LNCAP (cell line): ENCODE results near the gene CNTNAP4.

Experiments used
- CTCF ChIP-seq: fragments of 450-650 bp; IDR thresholded peaks from 2 replicates; pipeline ENCODE4 v1.5.1; 2017; ENCODE audit warnings: mild to moderate bottlenecking

The CNTNAP4 gene

DNA sequence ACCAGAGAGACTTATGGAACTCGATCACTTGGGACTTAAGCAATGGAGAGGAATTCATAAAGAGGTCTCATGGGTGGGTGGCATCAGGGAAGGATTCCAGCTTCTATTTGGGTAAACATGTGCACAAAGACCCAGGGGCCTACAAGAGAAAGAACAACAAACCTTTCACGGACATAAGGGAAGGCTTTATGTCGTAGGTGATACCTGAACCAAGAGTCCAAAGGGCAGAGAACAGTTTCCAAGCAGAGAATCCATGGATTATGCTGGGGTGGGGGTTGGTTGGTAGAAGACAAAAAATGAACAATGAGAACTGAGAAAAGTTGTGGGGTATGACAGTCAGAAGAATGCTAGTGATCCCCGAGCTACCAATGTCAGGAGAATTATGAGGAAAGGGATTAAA, 119.8 kb downstream of the CNTNAP4 start:
- TF ChIP-seq CTCF: no peak

DNA sequence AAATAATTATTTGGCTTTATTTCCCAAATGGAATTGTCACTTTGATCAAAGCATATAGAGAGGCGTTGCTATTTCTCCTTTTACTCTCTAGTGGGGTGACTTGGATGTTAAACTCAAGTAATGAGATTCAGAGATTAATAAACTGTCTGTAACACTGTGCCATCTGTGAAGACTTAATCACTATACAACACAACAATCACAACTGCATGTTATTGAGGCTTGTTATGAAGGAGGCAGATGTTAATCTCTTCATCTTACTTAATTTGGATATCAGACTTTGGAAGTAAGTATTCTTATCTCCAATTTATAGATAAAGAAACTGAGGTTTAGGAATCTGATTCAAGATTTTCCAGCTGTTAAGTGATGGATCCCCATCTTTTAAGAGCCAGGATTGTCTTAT, 132.5 kb downstream of the CNTNAP4 start:
- no peak for TF ChIP-seq CTCF

- TF ChIP-seq CTCF: no peak
Measured at GRCh38 chr16:76421571-76421970, 144.4 kb downstream of the CNTNAP4 start.

DNA sequence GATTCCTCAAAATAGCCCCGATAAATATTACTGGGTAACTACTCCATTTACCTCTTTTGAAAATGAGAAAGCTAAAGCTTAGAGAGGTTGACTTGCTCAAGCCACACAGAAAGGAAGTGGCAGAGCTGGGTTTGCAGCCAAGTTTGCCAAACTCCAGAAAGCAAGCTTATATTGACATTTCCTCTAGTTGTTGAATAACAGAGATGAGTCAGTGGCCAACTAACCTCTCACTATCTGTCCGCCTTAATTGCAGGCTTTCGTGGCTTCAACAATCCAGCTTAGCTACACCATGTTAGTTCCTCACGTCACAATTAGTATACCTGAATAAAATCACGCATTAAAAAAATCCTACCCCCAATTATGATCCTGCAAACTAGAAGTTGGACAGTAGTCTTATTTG, 151.7 kb downstream of the CNTNAP4 start:
- no peak for TF ChIP-seq CTCF

- TF ChIP-seq CTCF: no peak
Measured at GRCh38 chr16:76441391-76441790, 164.2 kb downstream of the CNTNAP4 start.

DNA sequence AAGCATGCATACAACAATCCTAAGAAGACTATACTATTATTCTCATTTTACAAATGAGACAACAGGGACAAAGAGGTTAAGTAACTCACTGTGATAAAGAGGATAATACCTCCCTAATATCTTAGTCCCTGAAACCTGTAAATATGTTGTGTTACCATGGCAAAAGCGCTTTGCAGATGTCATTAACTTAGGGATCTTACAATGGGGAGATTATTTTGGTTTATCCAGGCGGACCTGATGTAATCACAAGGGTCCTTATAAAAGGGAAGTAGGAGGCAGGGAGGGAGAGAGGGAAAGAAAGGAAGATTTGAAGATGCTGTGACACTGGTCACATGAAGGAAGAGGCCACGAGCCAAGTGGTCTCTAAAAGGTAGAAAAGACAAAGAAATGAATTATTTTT, 164.7 kb downstream of the CNTNAP4 start:
- no peak for TF ChIP-seq CTCF

- no peak for TF ChIP-seq CTCF
Measured at GRCh38 chr16:76443973-76444372, 166.8 kb downstream of the CNTNAP4 start.

DNA sequence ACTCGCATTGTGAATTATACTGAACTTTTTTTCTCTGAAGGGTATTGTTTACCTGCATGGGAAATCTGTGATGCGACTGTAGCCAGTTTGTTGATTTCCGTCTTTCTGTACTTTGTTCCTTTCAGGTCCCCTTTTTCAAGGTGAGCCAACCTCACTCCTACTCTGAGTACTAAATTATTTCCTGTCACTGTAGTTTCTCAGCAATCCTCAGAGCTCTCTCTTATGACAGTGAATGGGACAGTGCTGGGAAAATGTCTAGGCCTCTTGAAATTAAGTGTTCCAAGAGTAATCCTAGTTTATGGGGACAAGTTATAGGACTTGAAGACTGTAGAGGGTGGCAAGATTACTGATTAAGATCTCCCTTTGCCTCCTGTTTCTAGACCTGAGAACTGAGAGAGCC, 167.6 kb downstream of the CNTNAP4 start:
- no peak for TF ChIP-seq CTCF
